OCI-LY7 (cell line): ENCODE measurements around the gene RGS17. TPM values are rescaled to one million over a fixed set of nuclear protein-coding genes. Genes with fewer than 3 reads are reported as not detected.
A peak's percentile ranks its signal among the peaks of the same experiment; 100 is the strongest.

Experiments used
- BruUV-seq: library from RNA; stranded (reverse); fragments of 400-500 nt; replicated peaks from 2 replicates; lab custom pipeline; 2021; lab: Mats Ljungman, UMichigan
- CTCF ChIA-PET: fragments of 300-600 bp; sonication (Branson Sonifier 250); formaldehyde crosslinking; loops from one replicate; lab custom pipeline; 2022; ENCODE audit warnings: antibody characterized with exemption; ENCODE audit not compliant: unreplicated experiment; lab: Charles Lee
- POLR2A ChIA-PET: fragments of 300-600 bp; sonication (Branson Sonifier 250); formaldehyde crosslinking; loops from one replicate; lab custom pipeline; 2022; ENCODE audit warnings: antibody characterized with exemption; lab: Charles Lee
- DNase-seq: peaks from one replicate; pipeline ENCODE4 v3.0.0-alpha.2; 2015; ENCODE audit warnings: low spot score
- H2AFZ ChIP-seq: fragments of 200-600 bp; sonication (generic), shearing (Covaris generic); 2 replicates; pipeline ENCODE4 v1.6.1; 2014; ENCODE audit warnings: mild to moderate bottlenecking, antibody characterized with exemption, low read length, moderate library complexity
- H3K27ac ChIP-seq: fragments of 200-600 bp; sonication (generic); 2 replicates; pipeline ENCODE4 v1.5.1; 2014; ENCODE audit warnings: mixed run types, low read depth, mild to moderate bottlenecking, moderate library complexity, low read length, inconsistent platforms; ENCODE audit not compliant: poor library complexity, severe bottlenecking
- H3K36me3 ChIP-seq: fragments of 200-600 bp; sonication (generic); 2 replicates; pipeline ENCODE4 v1.6.1; 2014; ENCODE audit warnings: mild to moderate bottlenecking, antibody characterized with exemption, low read length, moderate library complexity, mixed read lengths; ENCODE audit not compliant: insufficient read depth
- H3K4me1 ChIP-seq: fragments of 200-600 bp; sonication (generic); 2 replicates; pipeline ENCODE4 v1.5.1; 2014; ENCODE audit warnings: mild to moderate bottlenecking, low read length; ENCODE audit not compliant: insufficient read depth, poor library complexity, severe bottlenecking
- H3K4me2 ChIP-seq: fragments of 200-600 bp; sonication (generic); 2 replicates; pipeline ENCODE4 v1.6.1; 2014; ENCODE audit warnings: mild to moderate bottlenecking, low read length
- H3K4me3 ChIP-seq: fragments of 200-600 bp; sonication (generic); 2 replicates; pipeline ENCODE4 v1.5.1; 2014; ENCODE audit warnings: mild to moderate bottlenecking, low read depth, low read length; ENCODE audit not compliant: poor library complexity, severe bottlenecking
- H3K79me2 ChIP-seq: fragments of 200-600 bp; sonication (generic); 2 replicates; pipeline ENCODE4 v1.6.1; 2016; ENCODE audit warnings: low read depth, mild to moderate bottlenecking, low read length, moderate library complexity, mixed read lengths; ENCODE audit not compliant: insufficient read depth
- H3K9me2 ChIP-seq: fragments of 200-600 bp; sonication (generic); 2 replicates; pipeline ENCODE4 v1.6.1; 2016; ENCODE audit warnings: mild to moderate bottlenecking, low read length, mixed read lengths; ENCODE audit not compliant: insufficient read depth
- H3K9me3 ChIP-seq: fragments of 200-600 bp; sonication (generic); 2 replicates; pipeline ENCODE4 v1.6.1; 2014; ENCODE audit warnings: mild to moderate bottlenecking, mixed run types, low read length, mixed read lengths
- H4K20me1 ChIP-seq: fragments of 200-600 bp; sonication (generic); 2 replicates; pipeline ENCODE4 v1.6.1; 2014; ENCODE audit warnings: mild to moderate bottlenecking, antibody characterized with exemption, low read length, moderate library complexity, mixed read lengths; ENCODE audit not compliant: insufficient read depth
- EZH2phosphoT487 ChIP-seq: fragments of 200-600 bp; sonication (generic); IDR thresholded peaks from 2 replicates; pipeline ENCODE4 v1.6.1; 2018; ENCODE audit warnings: low read depth, borderline replicate concordance, mild to moderate bottlenecking, mixed run types, antibody characterized with exemption, low read length, moderate library complexity, mixed read lengths
- intact Hi-C: fragments of 100-400 bp; cut with micrococcal nuclease; formaldehyde crosslinking; loops from one replicate; pipeline ENCODE4 v1.10.0; 2022; ENCODE audit not compliant: unreplicated experiment
- total RNA-seq, 2 experiments: library from RNA; depleted of rRNA in 1 of 2; stranded (reverse); fragments of >200 nt in 1 of 2; shearing (Covaris generic) in 1 of 2; gene quantifications; 2 replicates each; pipeline ENCODE4 v1.2.3, GENCODE V29; 2014 to 2022
- TF ChIP-seq, protein P1 (sequence below): fragments of 200-600 bp; sonication (generic); conservative IDR thresholded peaks from 2 replicates; pipeline ENCODE4 v1.5.1; 2014; ENCODE audit warnings: mild to moderate bottlenecking, antibody characterized with exemption, low read length, moderate library complexity, mixed read lengths

RGS17 gene
- total RNA-seq, 2 experiments from 2014 or later = not detected

- H3K4me2 ChIP-seq = peak overlapping the region; percentile 85
- intact Hi-C loops = no loop called here
- peaks cover 79% of the 10 kb centered on the region for H4K20me1 ChIP-seq
- peaks cover 98% of the 10 kb centered on the region for H3K79me2 ChIP-seq
- H3K4me3 ChIP-seq = peak overlapping the region; percentile 25
- H3K4me1 ChIP-seq = peaks cover 74% of the 10 kb centered on the region
- no peak for DNase-seq
- H3K9me2 ChIP-seq = no peaks in the 10 kb centered on the region
- H2AFZ ChIP-seq = no peak overlapping the region
- H3K27ac ChIP-seq = peak overlapping the region; percentile 17
- no TSS peak for BruUV-seq
- H3K9me3 ChIP-seq = no peaks in the 10 kb centered on the region
- no peak for TF ChIP-seq EZH2phosphoT487
- TF ChIP-seq, protein P1, sequence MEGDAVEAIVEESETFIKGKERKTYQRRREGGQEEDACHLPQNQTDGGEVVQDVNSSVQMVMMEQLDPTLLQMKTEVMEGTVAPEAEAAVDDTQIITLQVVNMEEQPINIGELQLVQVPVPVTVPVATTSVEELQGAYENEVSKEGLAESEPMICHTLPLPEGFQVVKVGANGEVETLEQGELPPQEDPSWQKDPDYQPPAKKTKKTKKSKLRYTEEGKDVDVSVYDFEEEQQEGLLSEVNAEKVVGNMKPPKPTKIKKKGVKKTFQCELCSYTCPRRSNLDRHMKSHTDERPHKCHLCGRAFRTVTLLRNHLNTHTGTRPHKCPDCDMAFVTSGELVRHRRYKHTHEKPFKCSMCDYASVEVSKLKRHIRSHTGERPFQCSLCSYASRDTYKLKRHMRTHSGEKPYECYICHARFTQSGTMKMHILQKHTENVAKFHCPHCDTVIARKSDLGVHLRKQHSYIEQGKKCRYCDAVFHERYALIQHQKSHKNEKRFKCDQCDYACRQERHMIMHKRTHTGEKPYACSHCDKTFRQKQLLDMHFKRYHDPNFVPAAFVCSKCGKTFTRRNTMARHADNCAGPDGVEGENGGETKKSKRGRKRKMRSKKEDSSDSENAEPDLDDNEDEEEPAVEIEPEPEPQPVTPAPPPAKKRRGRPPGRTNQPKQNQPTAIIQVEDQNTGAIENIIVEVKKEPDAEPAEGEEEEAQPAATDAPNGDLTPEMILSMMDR = no peak
- peaks cover 95% of the 10 kb centered on the region for H3K36me3 ChIP-seq
- POLR2A ChIA-PET = interaction anchor here (0.6 to 2.5 kb wide), 9 partner anchors 8 to 682 kb away, joined by 3 to 7 read pairs (median 5); no protein-coding TSS in a partner anchor
- CTCF ChIA-PET = no interaction called here
Observed at GRCh38 chr6:152978058-152978457, 153.0 kb downstream of the RGS17 start.

- CTCF ChIA-PET = no interaction called here
- Histone ChIP-seq H3K9me3 (no peaks in the 10 kb centered on the region), H2AFZ (no peak overlapping the region), H3K36me3 (peaks cover 98% of the 10 kb centered on the region), H3K79me2 (peaks cover 100% of the 10 kb centered on the region), H3K27ac (peak overlapping the region; percentile 17), H3K4me1 (peaks cover 75% of the 10 kb centered on the region), H3K9me2 (no peaks in the 10 kb centered on the region), H3K4me2 (peak overlapping the region; percentile 85), H3K4me3 (peak overlapping the region; percentile 25), H4K20me1 (peaks cover 84% of the 10 kb centered on the region)
- TF ChIP-seq EZH2phosphoT487 = no peak
- TF ChIP-seq, protein P1 = no peak
- no TSS peak for BruUV-seq
- no peak for DNase-seq
- POLR2A ChIA-PET = interaction anchor here (0.6 to 1.4 kb wide), 8 partner anchors 9 to 1283 kb away, joined by 3 to 6 read pairs (median 4); no protein-coding TSS in a partner anchor
- intact Hi-C loops = no loop called here
Observed at GRCh38 chr6:152977556-152977955, 153.5 kb downstream of the RGS17 start.

DNA sequence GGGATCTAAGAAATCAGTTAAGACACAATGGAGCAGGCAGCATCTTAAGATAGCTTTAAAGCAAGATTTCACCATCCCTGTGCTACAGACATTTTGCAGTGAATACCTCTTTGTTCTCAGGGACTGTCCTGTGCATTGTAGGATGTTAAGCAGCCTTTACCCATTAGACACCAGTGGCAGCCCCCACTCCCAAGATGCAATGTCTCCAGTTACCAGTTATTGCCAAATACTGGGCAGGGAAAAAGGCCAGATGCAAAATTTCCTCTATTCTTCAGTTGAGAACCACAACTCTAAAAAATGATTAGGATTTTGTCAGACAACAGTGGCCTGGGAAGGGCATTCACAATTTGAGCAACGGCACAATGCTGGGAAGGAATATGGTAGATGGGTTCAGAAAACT, 154.3 kb downstream of the RGS17 start:
- peaks cover 98% of the 10 kb centered on the region for H3K36me3 ChIP-seq
- intact Hi-C loops = no loop called here
- peaks cover 100% of the 10 kb centered on the region for H3K79me2 ChIP-seq
- no peak for DNase-seq
- no peaks in the 10 kb centered on the region for H3K9me3 ChIP-seq
- peak overlapping the region; percentile 85 for H3K4me2 ChIP-seq
- no peak for TF ChIP-seq EZH2phosphoT487
- TF ChIP-seq, protein P1 = no peak
- CTCF ChIA-PET = no interaction called here
- H3K4me1 ChIP-seq = peaks cover 75% of the 10 kb centered on the region
- peak overlapping the region; percentile 2 for H3K4me3 ChIP-seq
- H3K9me2 ChIP-seq = no peaks in the 10 kb centered on the region
- no TSS peak for BruUV-seq
- POLR2A ChIA-PET = interaction anchor here (1.2 to 1.4 kb wide), 3 partner anchors 8 to 24 kb away, joined by 3 to 6 read pairs (median 5); no protein-coding TSS in a partner anchor
- no peak overlapping the region for H3K27ac ChIP-seq
- peaks cover 85% of the 10 kb centered on the region for H4K20me1 ChIP-seq
- no peak overlapping the region for H2AFZ ChIP-seq
